Retinal pigment epithelial cell (primary cell): ENCODE data around the gene AIFM1.

ENCODE experiments used
- DNase-seq: peaks from one replicate; pipeline ENCODE4 v3.0.0-alpha.2; 2010; ENCODE audit warnings: low read depth
- H3K4me3 ChIP-seq: 2 replicates; pipeline ENCODE4 v1.5.1; 2011; ENCODE audit warnings: mild to moderate bottlenecking, low read length, control low read depth, moderate library complexity
- TF ChIP-seq, protein P1 (sequence below): conservative IDR thresholded peaks from 2 replicates; pipeline ENCODE4 v1.5.1; 2011; ENCODE audit warnings: low read depth, low read length, control low read depth, inconsistent platforms

The AIFM1 gene

DNA sequence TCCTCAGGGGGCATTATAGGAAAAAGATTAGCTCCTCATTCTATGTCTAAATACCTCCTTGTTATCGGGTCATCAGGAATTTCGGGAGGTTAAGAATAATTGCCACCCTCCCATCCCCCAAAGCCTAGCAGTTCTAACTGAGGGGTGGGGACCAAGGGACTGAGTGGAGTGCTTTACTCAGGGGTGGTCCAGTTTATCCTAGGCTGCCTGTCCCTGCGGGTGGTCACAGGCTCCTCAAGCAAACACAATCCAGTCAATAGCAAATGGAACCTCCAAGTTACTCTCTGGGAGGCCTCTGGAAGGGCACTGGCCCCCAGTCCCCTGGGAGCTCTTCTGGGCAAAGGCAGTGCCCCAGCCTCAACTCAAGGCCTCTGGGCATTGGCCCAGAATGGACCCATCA lies 62.0 kb downstream of the AIFM1 start:
- TF ChIP-seq, protein P1, sequence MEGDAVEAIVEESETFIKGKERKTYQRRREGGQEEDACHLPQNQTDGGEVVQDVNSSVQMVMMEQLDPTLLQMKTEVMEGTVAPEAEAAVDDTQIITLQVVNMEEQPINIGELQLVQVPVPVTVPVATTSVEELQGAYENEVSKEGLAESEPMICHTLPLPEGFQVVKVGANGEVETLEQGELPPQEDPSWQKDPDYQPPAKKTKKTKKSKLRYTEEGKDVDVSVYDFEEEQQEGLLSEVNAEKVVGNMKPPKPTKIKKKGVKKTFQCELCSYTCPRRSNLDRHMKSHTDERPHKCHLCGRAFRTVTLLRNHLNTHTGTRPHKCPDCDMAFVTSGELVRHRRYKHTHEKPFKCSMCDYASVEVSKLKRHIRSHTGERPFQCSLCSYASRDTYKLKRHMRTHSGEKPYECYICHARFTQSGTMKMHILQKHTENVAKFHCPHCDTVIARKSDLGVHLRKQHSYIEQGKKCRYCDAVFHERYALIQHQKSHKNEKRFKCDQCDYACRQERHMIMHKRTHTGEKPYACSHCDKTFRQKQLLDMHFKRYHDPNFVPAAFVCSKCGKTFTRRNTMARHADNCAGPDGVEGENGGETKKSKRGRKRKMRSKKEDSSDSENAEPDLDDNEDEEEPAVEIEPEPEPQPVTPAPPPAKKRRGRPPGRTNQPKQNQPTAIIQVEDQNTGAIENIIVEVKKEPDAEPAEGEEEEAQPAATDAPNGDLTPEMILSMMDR, result no peak
- H3K4me3 ChIP-seq, result no peak overlapping the region
- DNase-seq, result no peak

DNA sequence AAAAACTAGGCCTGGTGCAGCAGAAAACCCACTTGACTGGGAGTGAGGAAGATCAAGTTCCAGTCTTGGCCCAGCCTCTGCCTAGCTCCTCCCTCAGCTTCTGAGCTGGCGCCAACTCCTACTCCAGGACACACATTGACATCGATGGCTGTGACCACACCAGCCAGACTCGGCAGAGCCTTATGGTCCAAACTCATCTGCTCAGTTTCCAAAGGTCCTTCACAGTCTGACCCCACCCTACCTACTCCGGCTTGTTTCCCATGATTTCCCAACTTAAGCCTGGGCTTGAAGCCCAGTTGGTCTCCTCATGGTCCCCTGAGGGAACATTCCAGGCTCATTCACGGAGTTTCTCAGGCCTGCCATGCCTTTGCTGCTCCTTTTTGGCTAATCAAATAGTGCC lies 65.5 kb downstream of the AIFM1 start:
- H3K4me3 ChIP-seq, result no peak overlapping the region
- TF ChIP-seq, protein P1, result no peak
- DNase-seq, result no peak

DNA sequence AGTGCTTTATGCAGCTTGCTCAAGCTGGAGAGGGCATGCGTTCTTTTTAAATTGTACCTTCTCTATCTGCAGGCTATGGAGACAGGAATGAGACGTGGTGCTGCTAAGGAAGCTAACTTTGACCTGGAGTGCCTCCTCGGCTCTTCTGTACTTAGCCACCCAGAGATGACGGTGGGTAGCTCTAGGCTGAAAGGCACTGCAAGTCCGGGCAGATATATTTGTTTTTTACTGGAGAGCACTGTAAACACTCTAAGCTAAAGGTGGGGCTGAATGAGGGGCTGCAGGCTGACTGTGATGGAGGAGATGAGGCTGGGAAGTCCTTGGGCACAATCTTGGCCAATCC lies 67.5 kb downstream of the AIFM1 start:
- no peak overlapping the region for H3K4me3 ChIP-seq
- no peak for DNase-seq

DNA sequence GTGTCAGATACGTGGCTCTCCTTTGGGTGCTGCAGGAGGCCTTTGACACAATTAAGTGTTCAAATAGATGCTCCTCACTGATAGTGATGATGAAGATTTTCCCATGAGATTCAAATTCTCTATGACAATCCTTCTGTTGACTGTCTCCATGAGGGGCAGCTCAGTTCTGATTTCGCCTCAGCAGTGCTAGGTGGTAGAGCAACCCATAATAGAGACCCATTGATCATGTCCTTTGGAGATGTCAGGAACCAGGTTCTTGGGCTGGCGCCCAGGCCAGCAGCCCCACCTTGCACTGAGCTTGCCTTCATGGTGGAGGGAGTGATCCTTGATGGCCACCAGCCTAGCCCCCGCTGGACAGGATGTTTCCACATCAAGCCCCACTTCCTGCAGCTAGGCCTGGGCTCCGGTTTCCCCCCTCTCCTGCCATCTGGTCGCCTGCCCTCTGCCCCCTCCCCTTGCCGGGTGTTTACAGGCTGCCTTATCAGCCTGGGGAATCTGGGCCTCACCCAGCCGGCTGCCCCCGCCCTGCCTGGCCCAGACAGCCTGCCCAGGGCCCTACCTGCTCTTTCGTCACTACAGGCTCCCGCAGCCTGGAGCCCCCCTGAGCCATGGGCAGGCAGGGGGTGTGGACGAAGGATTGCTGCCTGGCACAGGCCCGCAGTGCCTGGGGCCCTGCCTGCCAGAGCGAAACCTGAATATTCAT lies 68.0 kb downstream of the AIFM1 start:
- H3K4me3 ChIP-seq, result no peak overlapping the region
- no peak for DNase-seq
- TF ChIP-seq, protein P1, result no peak

More for the DNA sequence above, 67.5 kb downstream of the AIFM1 start:
- TF ChIP-seq, protein P1, result no peak

DNA sequence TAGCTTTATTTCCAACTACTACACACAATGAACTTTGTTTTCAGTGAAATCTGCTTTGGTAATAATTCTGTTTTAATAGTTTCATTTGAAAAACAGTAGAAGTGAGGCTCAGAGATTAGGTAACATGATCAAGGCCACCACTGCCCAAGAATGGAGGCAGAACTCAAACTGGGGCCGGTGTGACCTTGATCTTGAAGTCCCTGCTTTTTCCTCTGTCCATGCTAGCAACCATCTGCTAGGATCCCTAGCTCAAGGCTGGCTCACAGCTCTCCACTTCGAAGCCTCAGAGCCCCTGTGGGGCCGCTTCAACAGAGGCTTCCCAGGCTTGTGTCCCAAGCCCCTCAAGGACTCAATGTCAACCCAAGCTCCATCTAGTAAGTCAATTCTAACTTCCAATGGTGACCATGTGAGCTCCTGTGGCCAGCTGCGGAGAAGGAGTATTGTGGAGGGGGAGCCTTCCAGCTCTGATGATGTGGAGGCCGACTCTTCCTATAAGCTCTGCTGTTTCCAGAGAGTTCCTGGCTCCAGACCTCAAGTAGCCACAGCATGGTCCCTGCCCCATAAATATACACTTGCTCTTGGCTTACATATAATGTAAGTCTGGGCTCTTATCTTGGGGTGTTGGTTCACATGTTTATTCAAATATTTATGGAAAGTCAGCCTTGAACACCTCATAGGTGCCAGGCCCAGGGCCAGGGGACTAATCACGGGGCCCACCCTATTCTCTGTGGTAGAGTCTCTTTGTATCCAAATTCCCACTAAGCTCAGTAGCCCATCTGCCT lies 70.2 kb downstream of the AIFM1 start:
- no peak for DNase-seq

DNA sequence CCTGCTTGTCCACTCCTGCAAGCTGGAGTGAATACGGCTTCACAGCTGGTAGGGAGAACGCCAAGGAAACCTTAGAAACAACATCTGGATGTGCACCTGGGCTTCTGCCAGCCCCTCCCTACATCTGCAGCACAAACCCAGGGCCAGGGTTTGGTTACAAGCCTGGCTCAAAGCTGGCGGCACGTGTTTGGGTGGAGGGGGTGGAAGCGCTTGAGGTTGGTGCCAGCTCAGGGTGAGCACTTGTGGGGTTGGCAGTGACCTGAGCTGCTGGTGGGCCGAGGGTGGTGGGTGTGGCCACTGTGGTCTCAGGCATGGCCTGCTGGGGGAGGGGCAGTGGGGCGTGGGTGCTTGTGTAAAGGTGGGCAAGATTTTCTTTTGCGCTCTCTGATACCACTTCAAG lies 70.9 kb downstream of the AIFM1 start:
- TF ChIP-seq, protein P1, result no peak
- no peak for DNase-seq
- H3K4me3 ChIP-seq, result no peak overlapping the region

More for the DNA sequence above, 70.2 kb downstream of the AIFM1 start:
- TF ChIP-seq, protein P1, result no peak
- no peak overlapping the region for H3K4me3 ChIP-seq

DNA sequence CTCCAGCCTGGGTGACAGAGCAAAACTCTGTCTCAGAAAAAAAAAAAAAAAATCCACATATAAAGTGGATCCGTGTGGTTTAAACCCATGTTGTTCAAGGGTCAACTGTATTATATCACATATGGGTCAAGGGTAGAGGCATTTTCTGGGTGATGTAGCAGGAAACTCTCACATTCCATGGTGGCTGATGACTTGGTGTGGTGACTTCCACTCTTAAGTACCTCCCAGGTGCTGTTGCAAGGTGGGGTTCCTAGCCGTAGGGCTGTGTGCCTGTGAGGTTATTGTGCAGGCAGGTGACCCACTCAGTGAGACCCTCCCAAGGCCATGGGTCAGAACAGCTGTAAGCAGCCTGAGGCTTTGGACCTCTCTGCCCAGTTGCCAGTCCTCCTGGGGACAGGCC lies 72.4 kb downstream of the AIFM1 start:
- no peak for DNase-seq
- TF ChIP-seq, protein P1, result no peak
- no peak overlapping the region for H3K4me3 ChIP-seq
